ENCODE measurements around the gene ACTRT2. TPM values are rescaled to one million over a fixed set of nuclear protein-coding genes. Genes with fewer than 3 reads are reported as not detected.

ACTRT2 gene
- total and polyA plus RNA-seq, 10 of the 15 experiments (the other 5 are each of a cell fraction or from before 2014, with no cell fraction given) = not detected

- TF ChIP-seq NFIC (IDR thresholded peaks at IDR 0.05; ENCODE audit: low read depth, low read length) (no peak), ATF3 (IDR thresholded peaks at IDR 0.05; ENCODE audit: borderline replicate concordance, extremely low read depth, low read depth, low read length) (no peak), FOS (IDR thresholded peaks at IDR 0.05; ENCODE audit: borderline replicate concordance, extremely low read depth, insufficient read length) (no peak), ZNF217 (IDR thresholded peaks at IDR 0.05) (no peak)
Measured at GRCh38 chr1:3064296-3064850, 43.1 kb downstream of the ACTRT2 start (continued).

- intact Hi-C loops (cut with micrococcal nuclease; ENCODE audit: unreplicated experiment) (no loop called here), in situ Hi-C loops (cut with MboI) (no loop called here)
- ATAC-seq = no peak
- Histone ChIP-seq H3K4me1 (ENCODE audit: control insufficient read depth, insufficient read depth, low read length) (no peaks in the 10 kb centered on the region), H3K27ac (ENCODE audit: control insufficient read depth, insufficient read depth) (no peak overlapping the region), H3K9me3 (replicated peaks; ENCODE audit: control insufficient read depth, insufficient read depth, low read length) (no peaks in the 10 kb centered on the region), H3K4me3 (no peak overlapping the region), H3K9ac (ENCODE audit: control insufficient read depth, insufficient read depth, low read length) (no peak overlapping the region), H3K4me2 (ENCODE audit: control insufficient read depth, insufficient read depth) (no peak overlapping the region), H3K36me3 (ENCODE audit: control insufficient read depth in 2 of 2, insufficient read depth in 2 of 2, low read length in 1 of 2) (no peaks in the 10 kb centered on the region), H3K27me3 (replicated peaks in 1 of 2; ENCODE audit: control insufficient read depth in 2 of 2, insufficient read depth in 2 of 2, low read length in 1 of 2) (no peaks in the 10 kb centered on the region; a peak in 2 of 4 replicates), H3K79me2 (ENCODE audit: control insufficient read depth, insufficient read depth, low read length) (no peaks in the 10 kb centered on the region), H4K20me1 (ENCODE audit: control insufficient read depth, insufficient read depth) (no peaks in the 10 kb centered on the region), H2AFZ (ENCODE audit: control insufficient read depth, low read depth, low read length) (no peak overlapping the region)
- CTCF ChIA-PET = no interaction called here
- RAD21 ChIA-PET (ENCODE audit: unreplicated experiment) = no interaction called here
- FAIRE-seq = no peak
- WGBS (ENCODE audit: insufficient coverage, insufficient replicate concordance, low lambda C conversion rate, missing lambda C conversion rate) = 15% methylated on average over 8 of the region's 9 CpGs
- SMC1A ChIA-PET (ENCODE audit: uncharacterized antibody, unreplicated experiment) = no interaction called here
- BruUV-seq (replicated peaks) = no TSS peak
- DNase-seq (ENCODE audit: low read depth, low spot score) = no peak
- POLR2A ChIA-PET = no interaction called here
- no peak for TF ChIP-seq EGR1 (IDR thresholded peaks at IDR 0.05; ENCODE audit: borderline replicate concordance in 1 of 2, low read depth in 2 of 2, low read length in 2 of 2)
- TF ChIP-seq CBX5 (IDR thresholded peaks at IDR 0.05; ENCODE audit: low read depth) = no peak
- TF ChIP-seq CHD2 (IDR thresholded peaks at IDR 0.05; ENCODE audit: borderline replicate concordance, low read depth, low read length) = no peak
- no peak for TF ChIP-seq IRF3 (IDR thresholded peaks at IDR 0.05)
- no peak for TF ChIP-seq E4F1 (IDR thresholded peaks at IDR 0.05; ENCODE audit: borderline replicate concordance, partially characterized antibody)
- no peak for TF ChIP-seq PKNOX1 (IDR thresholded peaks at IDR 0.05)
- TF ChIP-seq REST (IDR thresholded peaks at IDR 0.05; ENCODE audit: low read depth, low read length) = no peak
- no peak for TF ChIP-seq MYB (IDR thresholded peaks at IDR 0.05; ENCODE audit: borderline replicate concordance, low read depth, low read length)
Measured at GRCh38 chr1:3064901-3065300, 43.6 kb downstream of the ACTRT2 start.

Measured in GM12878 (cell line).